K562 treated with DMSO at 1 percent for 48 hours (cell line): ENCODE measurements around the gene OR4Q3. TPM values are rescaled to one million over a fixed set of nuclear protein-coding genes. Genes with fewer than 3 reads are reported as not detected.

Experiments used
- total RNA-seq: library from RNA; unstranded; fragments of 300-600 nt; gene quantifications from 2 replicates; pipeline ENCODE4 v1.2.3, GENCODE V29; 2022; ENCODE audit warnings: low replicate concordance; ENCODE audit errors: extremely low read depth

Gene OR4Q3
- not detected in 2 replicates for total RNA-seq

GRCh38 chr14:19743256-19743655 is at the start of gene OR4Q3:
TSS of gene OR4Q3 (plus strand) at chr14:19743571.

GRCh38 chr14:19773204-19773603 is 29.8 kb downstream of the OR4Q3 start, which contains the start of gene OR4M1:
TSS of gene OR4M1 (plus strand) at chr14:19773504. CDS start at chr14:19780323, 6,819 bp downstream.

Other genes with a start within 250 kb of the OR4Q3 start
- not detected in 2 replicates for gene OR11H2, start 29.7 kb upstream of the OR4Q3 start, total RNA-seq
- not detected in 2 replicates for gene OR4M1, start 29.9 kb downstream of the OR4Q3 start, total RNA-seq
- gene OR4N2, start 60.2 kb downstream of the OR4Q3 start, total RNA-seq: not detected in 2 replicates
- not detected in 2 replicates for gene OR4K2, start 131.6 kb downstream of the OR4Q3 start, total RNA-seq
- gene OR4K5, start 177.0 kb downstream of the OR4Q3 start, total RNA-seq: not detected in 2 replicates
- not detected in 2 replicates for gene OR4K1, start 187.3 kb downstream of the OR4Q3 start, total RNA-seq
- not detected in 2 replicates for gene OR4K15, start 232.0 kb downstream of the OR4Q3 start, total RNA-seq